ENCODE results near the gene SPTLC2.
"Not testable (repeated sequence)": the region's sequence is repeated elsewhere in the genome, so short reads cannot be mapped to it uniquely, and the experiment has no call there.

Gene SPTLC2, protein sequence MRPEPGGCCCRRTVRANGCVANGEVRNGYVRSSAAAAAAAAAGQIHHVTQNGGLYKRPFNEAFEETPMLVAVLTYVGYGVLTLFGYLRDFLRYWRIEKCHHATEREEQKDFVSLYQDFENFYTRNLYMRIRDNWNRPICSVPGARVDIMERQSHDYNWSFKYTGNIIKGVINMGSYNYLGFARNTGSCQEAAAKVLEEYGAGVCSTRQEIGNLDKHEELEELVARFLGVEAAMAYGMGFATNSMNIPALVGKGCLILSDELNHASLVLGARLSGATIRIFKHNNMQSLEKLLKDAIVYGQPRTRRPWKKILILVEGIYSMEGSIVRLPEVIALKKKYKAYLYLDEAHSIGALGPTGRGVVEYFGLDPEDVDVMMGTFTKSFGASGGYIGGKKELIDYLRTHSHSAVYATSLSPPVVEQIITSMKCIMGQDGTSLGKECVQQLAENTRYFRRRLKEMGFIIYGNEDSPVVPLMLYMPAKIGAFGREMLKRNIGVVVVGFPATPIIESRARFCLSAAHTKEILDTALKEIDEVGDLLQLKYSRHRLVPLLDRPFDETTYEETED

GRCh38 chr14:77616454-77617229 is at the start of gene SPTLC2:
Gene SPTLC2 (minus strand): TSS chr14:77616637. CDS start chr14:77616579, 58 bp downstream.
- H3K27me3 ChIP-seq (ENCODE audit: low read depth, low read length): no peaks in the 10 kb centered on the region
- H3K4me1 ChIP-seq (ENCODE audit: control insufficient read depth in 1 of 2, insufficient read depth in 2 of 2, low read length in 2 of 2): peaks cover 5 to 14% of the 10 kb centered on the region in 2 donors
- no peaks in the 10 kb centered on the region for H3K9me3 ChIP-seq (ENCODE audit: control insufficient read depth in 1 of 2, low read length in 2 of 2)
- H3K4me3 ChIP-seq (ENCODE audit: low read depth in 1 of 2, low read length in 2 of 2): peak within 1 kb of the TSS; percentile 83 to 90
- peak within 1 kb of the TSS; percentile 74 for H3K27ac ChIP-seq (ENCODE audit: low read length)
- H3K36me3 ChIP-seq (ENCODE audit: control insufficient read depth in 1 of 2, insufficient read depth in 2 of 2, low read length in 2 of 2): no peaks in the 10 kb centered on the region

GRCh38 chr14:77663293-77663692 is 46.9 kb upstream of the SPTLC2 start:
- Histone ChIP-seq H3K36me3 (ENCODE audit: control insufficient read depth in 1 of 2, insufficient read depth in 2 of 2, low read length in 2 of 2) (no peaks in the 10 kb centered on the region), H3K27me3 (ENCODE audit: low read depth, low read length) (no peaks in the 10 kb centered on the region), H3K4me3 (ENCODE audit: low read depth in 1 of 2, low read length in 2 of 2) (no peak overlapping the region), H3K4me1 (ENCODE audit: control insufficient read depth in 1 of 2, insufficient read depth in 2 of 2, low read length in 2 of 2) (no peaks in the 10 kb centered on the region), H3K27ac (ENCODE audit: low read length) (no peak overlapping the region), H3K9me3 (ENCODE audit: control insufficient read depth in 1 of 2, low read length in 2 of 2) (no peaks in the 10 kb centered on the region)

- H3K36me3 ChIP-seq (ENCODE audit: control insufficient read depth in 1 of 2, insufficient read depth in 2 of 2, low read length in 2 of 2); H3K27ac ChIP-seq (ENCODE audit: low read length); H3K27me3 ChIP-seq (ENCODE audit: low read depth, low read length); H3K4me3 ChIP-seq (ENCODE audit: low read depth in 1 of 2, low read length in 2 of 2); H3K4me1 ChIP-seq (ENCODE audit: control insufficient read depth in 1 of 2, insufficient read depth in 2 of 2, low read length in 2 of 2); H3K9me3 ChIP-seq (ENCODE audit: control insufficient read depth in 1 of 2, low read length in 2 of 2): not testable (repeated sequence)
Measured at GRCh38 chr14:77661562-77661961, 45.1 kb upstream of the SPTLC2 start.

DNA sequence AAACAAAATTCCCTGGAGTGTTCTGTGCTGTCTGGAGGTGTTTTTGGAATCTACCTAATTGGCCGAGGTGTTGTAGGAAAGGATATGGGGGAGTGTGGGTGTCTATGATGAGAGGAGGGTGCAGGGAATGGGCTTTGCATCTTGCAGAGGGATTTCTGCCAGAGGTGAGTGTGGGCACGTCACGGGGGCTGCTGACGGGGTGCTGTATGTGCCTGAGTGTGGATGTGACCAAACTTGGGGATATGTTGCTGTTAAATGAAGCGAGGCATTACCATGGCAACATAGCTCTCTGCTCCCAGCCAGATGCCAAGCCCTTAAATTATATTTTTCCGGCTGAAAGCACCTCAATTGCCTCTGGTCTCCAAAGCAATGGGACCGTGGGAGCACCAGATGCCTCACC is 44.3 kb upstream of the SPTLC2 start:
- H3K4me3 ChIP-seq (ENCODE audit: low read depth in 1 of 2, low read length in 2 of 2): no peak overlapping the region
- no peak overlapping the region for H3K27ac ChIP-seq (ENCODE audit: low read length)
- H3K9me3 ChIP-seq (ENCODE audit: control insufficient read depth in 1 of 2, low read length in 2 of 2): no peaks in the 10 kb centered on the region
- H3K36me3 ChIP-seq (ENCODE audit: control insufficient read depth in 1 of 2, insufficient read depth in 2 of 2, low read length in 2 of 2): no peaks in the 10 kb centered on the region
- no peaks in the 10 kb centered on the region for H3K27me3 ChIP-seq (ENCODE audit: low read depth, low read length)
- no peaks in the 10 kb centered on the region for H3K4me1 ChIP-seq (ENCODE audit: control insufficient read depth in 1 of 2, insufficient read depth in 2 of 2, low read length in 2 of 2)

DNA sequence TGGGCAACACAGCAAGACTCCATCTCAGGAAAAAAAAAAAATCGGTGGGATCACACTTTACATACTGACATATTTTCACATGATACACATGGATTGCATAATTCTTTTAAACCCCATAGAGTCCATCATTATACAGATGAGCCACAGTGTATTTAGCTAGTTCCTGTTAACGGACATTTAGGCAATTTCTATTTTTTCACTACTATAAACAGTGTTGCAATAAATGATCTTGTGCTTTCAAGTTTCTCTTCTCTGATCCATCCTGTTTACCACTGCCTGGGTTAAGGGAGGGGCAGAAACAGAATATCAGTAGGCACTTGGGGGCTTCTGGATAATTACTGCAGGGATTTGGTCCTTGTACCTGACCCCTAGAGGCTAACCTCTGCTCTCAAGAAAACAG is 43.4 kb upstream of the SPTLC2 start:
- Histone ChIP-seq H3K36me3 (ENCODE audit: control insufficient read depth in 1 of 2, insufficient read depth in 2 of 2, low read length in 2 of 2) (no peaks in the 10 kb centered on the region), H3K27me3 (ENCODE audit: low read depth, low read length) (no peaks in the 10 kb centered on the region), H3K4me1 (ENCODE audit: control insufficient read depth in 1 of 2, insufficient read depth in 2 of 2, low read length in 2 of 2) (peaks cover 0 to 5% of the 10 kb centered on the region in 2 donors), H3K4me3 (ENCODE audit: low read depth in 1 of 2, low read length in 2 of 2) (no peak overlapping the region), H3K9me3 (ENCODE audit: control insufficient read depth in 1 of 2, low read length in 2 of 2) (no peaks in the 10 kb centered on the region), H3K27ac (ENCODE audit: low read length) (no peak overlapping the region)

- Histone ChIP-seq H3K4me3 (ENCODE audit: low read depth in 1 of 2, low read length in 2 of 2) (no peak overlapping the region), H3K4me1 (ENCODE audit: control insufficient read depth in 1 of 2, insufficient read depth in 2 of 2, low read length in 2 of 2) (peaks cover 0 to 8% of the 10 kb centered on the region in 2 donors), H3K27me3 (ENCODE audit: low read depth, low read length) (no peaks in the 10 kb centered on the region), H3K27ac (ENCODE audit: low read length) (no peak overlapping the region), H3K36me3 (ENCODE audit: control insufficient read depth in 1 of 2, insufficient read depth in 2 of 2, low read length in 2 of 2) (no peaks in the 10 kb centered on the region), H3K9me3 (ENCODE audit: control insufficient read depth in 1 of 2, low read length in 2 of 2) (no peaks in the 10 kb centered on the region)
Measured at GRCh38 chr14:77657280-77657679, 40.8 kb upstream of the SPTLC2 start.

DNA sequence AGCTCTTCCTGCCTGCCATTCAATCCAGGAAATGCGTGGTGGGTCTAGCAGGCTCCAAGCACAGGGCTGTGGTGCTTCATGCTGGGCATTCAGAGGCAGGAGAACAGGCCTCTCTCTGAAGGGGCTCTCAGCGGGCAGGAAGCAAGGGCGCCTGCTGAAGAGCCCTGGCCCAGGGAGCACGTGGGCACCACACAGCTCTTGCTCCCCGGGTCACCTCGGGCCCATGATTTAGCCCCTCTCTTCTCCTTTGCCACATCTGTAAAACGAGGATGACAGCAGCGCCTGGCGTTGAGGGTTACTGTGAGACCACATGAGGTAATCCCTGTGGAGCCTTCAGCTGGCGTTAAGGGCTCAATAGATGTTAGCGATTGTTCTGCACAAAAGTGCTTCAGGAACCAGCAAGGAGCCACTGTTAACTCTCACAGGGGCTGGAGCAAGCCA is 37.6 kb upstream of the SPTLC2 start:
- H3K27me3 ChIP-seq (ENCODE audit: low read depth, low read length): no peaks in the 10 kb centered on the region
- no peak overlapping the region for H3K4me3 ChIP-seq (ENCODE audit: low read depth in 1 of 2, low read length in 2 of 2)
- H3K27ac ChIP-seq (ENCODE audit: low read length): no peak overlapping the region
- no peaks in the 10 kb centered on the region for H3K9me3 ChIP-seq (ENCODE audit: control insufficient read depth in 1 of 2, low read length in 2 of 2)
- H3K4me1 ChIP-seq (ENCODE audit: control insufficient read depth in 1 of 2, insufficient read depth in 2 of 2, low read length in 2 of 2): peaks cover 0 to 8% of the 10 kb centered on the region in 2 donors
- H3K36me3 ChIP-seq (ENCODE audit: control insufficient read depth in 1 of 2, insufficient read depth in 2 of 2, low read length in 2 of 2): no peaks in the 10 kb centered on the region

GRCh38 chr14:77649326-77649725 is 32.9 kb upstream of the SPTLC2 start:
- H3K4me3 ChIP-seq (ENCODE audit: low read depth in 1 of 2, low read length in 2 of 2): no peak overlapping the region
- H3K36me3 ChIP-seq (ENCODE audit: control insufficient read depth in 1 of 2, insufficient read depth in 2 of 2, low read length in 2 of 2): no peaks in the 10 kb centered on the region
- no peaks in the 10 kb centered on the region for H3K27me3 ChIP-seq (ENCODE audit: low read depth, low read length)
- H3K27ac ChIP-seq (ENCODE audit: low read length): no peak overlapping the region
- no peaks in the 10 kb centered on the region for H3K4me1 ChIP-seq (ENCODE audit: control insufficient read depth in 1 of 2, insufficient read depth in 2 of 2, low read length in 2 of 2)
- H3K9me3 ChIP-seq (ENCODE audit: control insufficient read depth in 1 of 2, low read length in 2 of 2): no peaks in the 10 kb centered on the region

GRCh38 chr14:77648520-77649200 is 32.2 kb upstream of the SPTLC2 start:
- Histone ChIP-seq H3K36me3 (ENCODE audit: control insufficient read depth in 1 of 2, insufficient read depth in 2 of 2, low read length in 2 of 2) (no peaks in the 10 kb centered on the region), H3K27ac (ENCODE audit: low read length) (no peak overlapping the region), H3K27me3 (ENCODE audit: low read depth, low read length) (no peaks in the 10 kb centered on the region), H3K4me3 (ENCODE audit: low read depth in 1 of 2, low read length in 2 of 2) (no peak overlapping the region), H3K4me1 (ENCODE audit: control insufficient read depth in 1 of 2, insufficient read depth in 2 of 2, low read length in 2 of 2) (no peaks in the 10 kb centered on the region), H3K9me3 (ENCODE audit: control insufficient read depth in 1 of 2, low read length in 2 of 2) (no peaks in the 10 kb centered on the region)

- Histone ChIP-seq H3K4me3 (ENCODE audit: low read depth in 1 of 2, low read length in 2 of 2) (no peak overlapping the region), H3K4me1 (ENCODE audit: control insufficient read depth in 1 of 2, insufficient read depth in 2 of 2, low read length in 2 of 2) (no peaks in the 10 kb centered on the region), H3K27me3 (ENCODE audit: low read depth, low read length) (no peaks in the 10 kb centered on the region), H3K9me3 (ENCODE audit: control insufficient read depth in 1 of 2, low read length in 2 of 2) (no peaks in the 10 kb centered on the region), H3K27ac (ENCODE audit: low read length) (no peak overlapping the region), H3K36me3 (ENCODE audit: control insufficient read depth in 1 of 2, insufficient read depth in 2 of 2, low read length in 2 of 2) (no peaks in the 10 kb centered on the region)
Measured at GRCh38 chr14:77647853-77648252, 31.4 kb upstream of the SPTLC2 start.

DNA sequence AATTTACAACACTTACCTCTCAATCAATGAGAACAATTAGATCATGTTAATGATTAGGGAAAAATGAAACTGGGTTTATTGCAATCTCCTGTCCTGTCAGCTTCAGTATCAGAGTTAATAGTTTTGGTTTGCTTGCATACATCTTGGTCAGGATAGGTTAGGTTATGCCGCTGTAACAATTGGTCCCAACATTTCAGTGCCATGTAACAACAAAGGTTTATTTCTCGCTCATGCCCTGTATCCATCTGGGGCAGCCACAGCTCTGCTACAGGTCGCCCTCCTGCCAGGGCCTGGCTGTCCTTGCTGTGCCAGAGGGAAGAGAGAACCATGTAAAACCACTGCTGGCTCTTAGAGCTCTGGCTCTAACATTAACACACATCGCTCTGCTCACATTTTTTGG is 30.5 kb upstream of the SPTLC2 start:
- H3K4me1 ChIP-seq (ENCODE audit: control insufficient read depth in 1 of 2, insufficient read depth in 2 of 2, low read length in 2 of 2): no peaks in the 10 kb centered on the region
- H3K9me3 ChIP-seq (ENCODE audit: control insufficient read depth in 1 of 2, low read length in 2 of 2): no peaks in the 10 kb centered on the region
- H3K36me3 ChIP-seq (ENCODE audit: control insufficient read depth in 1 of 2, insufficient read depth in 2 of 2, low read length in 2 of 2): no peaks in the 10 kb centered on the region
- no peak overlapping the region for H3K27ac ChIP-seq (ENCODE audit: low read length)
- no peak overlapping the region for H3K4me3 ChIP-seq (ENCODE audit: low read depth in 1 of 2, low read length in 2 of 2)
- H3K27me3 ChIP-seq (ENCODE audit: low read depth, low read length): no peaks in the 10 kb centered on the region
